OCI-LY1 (cell line): ENCODE results near the gene BASP1.
A peak's percentile ranks its signal among the peaks of the same experiment; 100 is the strongest.

Experiments
- H2AFZ ChIP-seq: fragments of 200-600 bp; sonication (generic), shearing (Covaris generic); 2 replicates; pipeline ENCODE4 v1.6.0; 2014; ENCODE audit warnings: antibody characterized with exemption, mild to moderate bottlenecking, low read length
- H3F3A ChIP-seq: fragments of 200-600 bp; sonication (generic), shearing (Covaris generic); 2 replicates; pipeline ENCODE4 v1.6.0; 2014; ENCODE audit warnings: mild to moderate bottlenecking, antibody characterized with exemption, low read length, moderate library complexity; ENCODE audit not compliant: insufficient read depth
- H3K27ac ChIP-seq: fragments of 200-600 bp; sonication (generic); 2 replicates; pipeline ENCODE4 v1.5.1; 2014; ENCODE audit warnings: low read length, mixed run types, mild to moderate bottlenecking, low read depth; ENCODE audit not compliant: poor library complexity, severe bottlenecking
- H3K27me3 ChIP-seq: fragments of 200-600 bp; sonication (generic); 2 replicates; pipeline ENCODE4 v1.6.0; 2014; ENCODE audit warnings: antibody characterized with exemption, mild to moderate bottlenecking, low read length, moderate library complexity; ENCODE audit not compliant: insufficient read depth
- H3K36me3 ChIP-seq: fragments of 200-600 bp; sonication (generic); 2 replicates; pipeline ENCODE4 v1.6.1; 2014; ENCODE audit warnings: mild to moderate bottlenecking, antibody characterized with exemption, low read length, moderate library complexity, mixed read lengths; ENCODE audit not compliant: insufficient read depth
- H3K4me1 ChIP-seq: fragments of 200-600 bp; sonication (generic); 2 replicates; pipeline ENCODE4 v1.5.1; 2014; ENCODE audit warnings: mild to moderate bottlenecking, low read length, moderate library complexity; ENCODE audit not compliant: insufficient read depth, severe bottlenecking
- H3K4me2 ChIP-seq: fragments of 200-600 bp; sonication (generic), shearing (Covaris generic); 2 replicates; pipeline ENCODE4 v1.6.1; 2014; ENCODE audit warnings: low read length
- H3K4me3 ChIP-seq: fragments of 200-600 bp; sonication (generic); 2 replicates; pipeline ENCODE4 v1.5.1; 2014; ENCODE audit warnings: low read length, low read depth, mild to moderate bottlenecking, mixed read lengths; ENCODE audit not compliant: poor library complexity, severe bottlenecking
- H3K79me2 ChIP-seq: fragments of 200-600 bp; shearing (Covaris generic); 2 replicates; pipeline ENCODE4 v1.6.1; 2016; ENCODE audit warnings: mixed run types, low read length, mixed read lengths; ENCODE audit not compliant: insufficient read depth
- H3K9ac ChIP-seq: fragments of 200-600 bp; sonication (generic), shearing (Covaris generic); 2 replicates; pipeline ENCODE4 v1.6.1; 2014; ENCODE audit warnings: mild to moderate bottlenecking, low read length, mixed read lengths
- H3K9me2 ChIP-seq: fragments of 200-600 bp; sonication (generic), shearing (Covaris generic); 2 replicates; pipeline ENCODE4 v1.6.1; 2014; ENCODE audit warnings: low read depth, mild to moderate bottlenecking, low read length, mixed read lengths
- H3K9me3 ChIP-seq: fragments of 200-600 bp; shearing (Covaris generic); 2 replicates; pipeline ENCODE4 v1.6.1; 2014; ENCODE audit warnings: low read length, mixed read lengths
- H4K20me1 ChIP-seq: fragments of 200-600 bp; sonication (generic), shearing (Covaris generic); 2 replicates; pipeline ENCODE4 v1.6.0; 2016; ENCODE audit warnings: mild to moderate bottlenecking, low read length; ENCODE audit not compliant: insufficient read depth
- EZH2 ChIP-seq: fragments of 200-600 bp; sonication (generic), shearing (Covaris generic); IDR thresholded peaks from 2 replicates; pipeline ENCODE4 v1.8.0; 2017; ENCODE audit warnings: borderline replicate concordance, mixed run types, mild to moderate bottlenecking, antibody characterized with exemption, low read length, moderate library complexity, mixed read lengths
- TF ChIP-seq, protein P1 (sequence below): fragments of 200-600 bp; sonication (generic), shearing (Covaris generic); IDR thresholded peaks from 2 replicates; pipeline ENCODE4 v1.5.1; 2017; ENCODE audit warnings: mild to moderate bottlenecking, antibody characterized with exemption, low read length, moderate library complexity, mixed read lengths

Gene BASP1

GRCh38 chr5:17277907-17278306 is 60.5 kb downstream of the BASP1 start:
- Histone ChIP-seq H2AFZ (no peak overlapping the region), H3K9ac (no peak overlapping the region; the same call in 1 of the 2 replicates), H3K27me3 (no peaks in the 10 kb centered on the region), H3K4me3 (no peak overlapping the region), H3K9me2 (no peaks in the 10 kb centered on the region), H3K27ac (peak overlapping the region; percentile 98), H3K4me2 (peak overlapping the region; percentile 57; the same call in 1 of the 2 replicates), H3K36me3 (peaks cover 15% of the 10 kb centered on the region; the same call in 1 of the 2 replicates), H3K79me2 (peaks cover 16% of the 10 kb centered on the region), H4K20me1 (no peaks in the 10 kb centered on the region), H3K4me1 (peaks cover 100% of the 10 kb centered on the region), H3F3A (peaks cover 16% of the 10 kb centered on the region), H3K9me3 (no peaks in the 10 kb centered on the region)
- TF ChIP-seq, protein P1, sequence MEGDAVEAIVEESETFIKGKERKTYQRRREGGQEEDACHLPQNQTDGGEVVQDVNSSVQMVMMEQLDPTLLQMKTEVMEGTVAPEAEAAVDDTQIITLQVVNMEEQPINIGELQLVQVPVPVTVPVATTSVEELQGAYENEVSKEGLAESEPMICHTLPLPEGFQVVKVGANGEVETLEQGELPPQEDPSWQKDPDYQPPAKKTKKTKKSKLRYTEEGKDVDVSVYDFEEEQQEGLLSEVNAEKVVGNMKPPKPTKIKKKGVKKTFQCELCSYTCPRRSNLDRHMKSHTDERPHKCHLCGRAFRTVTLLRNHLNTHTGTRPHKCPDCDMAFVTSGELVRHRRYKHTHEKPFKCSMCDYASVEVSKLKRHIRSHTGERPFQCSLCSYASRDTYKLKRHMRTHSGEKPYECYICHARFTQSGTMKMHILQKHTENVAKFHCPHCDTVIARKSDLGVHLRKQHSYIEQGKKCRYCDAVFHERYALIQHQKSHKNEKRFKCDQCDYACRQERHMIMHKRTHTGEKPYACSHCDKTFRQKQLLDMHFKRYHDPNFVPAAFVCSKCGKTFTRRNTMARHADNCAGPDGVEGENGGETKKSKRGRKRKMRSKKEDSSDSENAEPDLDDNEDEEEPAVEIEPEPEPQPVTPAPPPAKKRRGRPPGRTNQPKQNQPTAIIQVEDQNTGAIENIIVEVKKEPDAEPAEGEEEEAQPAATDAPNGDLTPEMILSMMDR: no peak
- no peak for TF ChIP-seq EZH2

DNA sequence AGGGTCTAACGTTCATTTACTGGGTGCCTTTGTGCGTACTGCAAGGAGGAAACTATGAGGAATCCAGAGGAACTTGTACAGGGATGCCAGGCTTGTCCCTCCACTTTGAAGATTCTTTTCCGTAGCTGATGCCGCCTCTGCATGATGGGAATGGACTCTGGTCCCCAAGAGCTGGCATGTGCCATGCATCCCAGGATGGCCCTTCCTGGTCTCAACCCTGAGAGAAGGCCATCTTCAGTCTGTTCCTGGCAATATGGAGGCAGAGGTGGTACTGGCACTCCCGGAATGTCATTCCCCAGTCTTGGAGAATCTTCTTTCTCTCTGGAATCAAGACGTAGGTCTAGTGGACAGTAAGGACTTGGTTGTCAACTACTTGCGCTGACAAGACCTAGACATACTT is 61.5 kb downstream of the BASP1 start:
- Histone ChIP-seq H3K9me2 (no peaks in the 10 kb centered on the region), H3K27ac (peak overlapping the region; percentile 98), H3K27me3 (no peaks in the 10 kb centered on the region), H4K20me1 (no peaks in the 10 kb centered on the region), H3K4me3 (no peak overlapping the region), H3K9me3 (no peaks in the 10 kb centered on the region), H3K9ac (no peak overlapping the region; the same call in 1 of the 2 replicates), H3K36me3 (peaks cover 15% of the 10 kb centered on the region; the same call in 1 of the 2 replicates), H3K4me1 (peaks cover 100% of the 10 kb centered on the region), H2AFZ (no peak overlapping the region), H3F3A (peaks cover 16% of the 10 kb centered on the region), H3K4me2 (peak overlapping the region; percentile 3; the same call in 1 of the 2 replicates), H3K79me2 (peaks cover 7% of the 10 kb centered on the region; the same call in 1 of the 2 replicates)
- TF ChIP-seq, protein P1: no peak
- no peak for TF ChIP-seq EZH2

- Histone ChIP-seq H3K79me2 (peaks cover under 1% of the 10 kb centered on the region; the same call in 1 of the 2 replicates), H3K27me3 (no peaks in the 10 kb centered on the region), H2AFZ (no peak overlapping the region), H3K27ac (peak overlapping the region; percentile 98), H3K4me2 (no peak overlapping the region), H3K9ac (no peak overlapping the region), H4K20me1 (no peaks in the 10 kb centered on the region), H3K4me1 (peaks cover 100% of the 10 kb centered on the region), H3K9me2 (no peaks in the 10 kb centered on the region), H3K4me3 (no peak overlapping the region), H3K9me3 (no peaks in the 10 kb centered on the region), H3K36me3 (peaks cover 15% of the 10 kb centered on the region; the same call in 1 of the 2 replicates), H3F3A (peaks cover 16% of the 10 kb centered on the region)
- no peak for TF ChIP-seq EZH2
- TF ChIP-seq, protein P1: no peak
These were observed 62.1 kb downstream of the BASP1 start for GRCh38 chr5:17279487-17279886.
